HG03280 (cell line): ENCODE results near the gene DNAI4.
"Not testable (repeated sequence)": the region's sequence is repeated elsewhere in the genome, so short reads cannot be mapped to it uniquely, and the experiment has no call there.

Source experiments
- ATAC-seq: cut with Tn5 transposase; IDR thresholded peaks from one replicate; pipeline ENCODE4 v1.9.1; 2021; ENCODE audit warnings: mild to moderate bottlenecking, moderate library complexity; ENCODE audit not compliant: unreplicated experiment

Gene DNAI4

DNA sequence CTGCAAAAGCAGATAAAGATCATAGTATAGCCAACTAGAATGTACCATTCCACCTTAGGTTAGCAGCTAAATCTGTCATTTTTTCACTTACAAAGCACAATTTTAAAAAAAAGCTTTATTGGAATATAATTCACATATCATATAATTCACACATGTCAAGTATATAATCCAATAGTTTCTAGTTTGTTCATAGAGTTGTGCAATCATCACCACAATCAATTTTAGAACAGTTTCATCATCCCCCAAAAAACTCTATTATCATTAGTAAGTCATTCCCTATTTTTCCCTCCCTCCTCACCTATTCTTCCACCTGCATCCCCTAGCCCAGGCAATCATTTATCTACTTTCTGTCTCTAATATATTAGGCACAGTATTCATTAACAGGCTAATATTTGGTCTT, 91.5 kb downstream of the DNAI4 start:
- no peak for ATAC-seq

GRCh38 chr1:66831529-66832239, 93.0 kb downstream of the DNAI4 start:
- ATAC-seq: no peak

- no peak for ATAC-seq
These were observed 99.9 kb downstream of the DNAI4 start for GRCh38 chr1:66824771-66825170.

DNA sequence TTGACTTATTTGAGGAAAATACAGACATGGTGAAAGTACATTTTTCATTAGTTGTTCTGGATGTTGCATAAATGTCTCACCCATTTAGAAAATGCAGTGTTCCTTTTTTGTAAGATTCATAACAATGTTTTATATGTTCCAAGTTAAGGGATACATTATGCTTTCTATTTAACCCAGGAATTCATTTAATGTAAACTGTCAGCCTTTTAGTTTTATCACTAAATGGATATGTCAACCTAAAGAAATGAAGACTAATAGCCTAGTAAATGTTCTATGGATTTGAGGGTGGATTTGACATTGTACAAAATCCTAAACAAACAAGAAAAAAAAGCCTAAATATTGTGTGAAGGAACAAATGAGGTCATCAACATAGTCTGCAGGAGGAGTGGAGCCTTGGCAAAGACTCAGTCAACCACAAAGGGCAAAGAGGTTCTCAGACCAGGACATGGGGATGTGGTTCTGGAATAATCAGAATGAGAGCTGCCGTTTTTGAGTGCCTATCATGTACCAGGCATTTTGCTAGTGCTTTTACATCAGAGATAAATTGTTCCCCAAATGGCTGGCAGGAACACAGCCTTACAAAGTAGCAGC, 114.8 kb downstream of the DNAI4 start:
- ATAC-seq: no peak

DNA sequence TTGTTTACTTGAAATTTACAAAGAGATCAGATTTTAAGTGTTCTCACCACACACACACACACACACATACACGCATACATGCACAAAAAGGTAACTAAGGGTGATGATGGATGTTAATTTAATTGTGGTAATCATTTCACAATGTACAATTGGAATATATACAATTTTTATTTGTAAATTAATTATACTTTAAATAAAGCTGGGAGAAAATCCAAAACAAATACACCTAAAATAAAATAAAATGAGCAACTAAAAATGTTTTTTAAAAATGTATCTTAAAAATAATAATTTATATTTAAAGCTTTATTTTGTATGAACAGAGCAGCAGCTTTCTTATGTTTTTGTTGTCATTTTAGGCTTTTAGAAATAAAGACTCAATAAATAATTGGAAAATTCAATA, 115.4 kb downstream of the DNAI4 start:
- no peak for ATAC-seq

DNA sequence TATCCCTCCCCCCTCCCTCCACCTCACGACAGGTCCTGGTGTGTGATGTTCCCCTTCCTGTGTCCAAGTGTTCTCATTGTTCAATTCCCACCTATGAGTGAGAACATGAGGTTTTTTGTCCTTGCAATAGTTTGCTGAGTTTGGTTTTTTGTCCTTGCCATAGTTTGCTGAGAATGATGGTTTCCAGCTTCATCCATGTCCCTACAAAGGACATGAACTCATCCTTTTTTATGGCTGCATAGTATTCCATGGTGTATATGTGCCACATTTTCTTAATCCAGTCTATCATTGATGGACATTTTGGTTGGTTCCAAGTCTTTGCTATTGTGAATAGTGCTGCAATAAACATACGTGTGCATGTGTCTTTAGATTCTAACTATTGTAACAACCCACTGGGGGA, 128.8 kb downstream of the DNAI4 start:
- not testable (repeated sequence) for ATAC-seq

- ATAC-seq: no peak
These were observed 132.7 kb downstream of the DNAI4 start for GRCh38 chr1:66791621-66792610.

- ATAC-seq: no peak
These were observed 136.3 kb downstream of the DNAI4 start for GRCh38 chr1:66788231-66788939.

DNA sequence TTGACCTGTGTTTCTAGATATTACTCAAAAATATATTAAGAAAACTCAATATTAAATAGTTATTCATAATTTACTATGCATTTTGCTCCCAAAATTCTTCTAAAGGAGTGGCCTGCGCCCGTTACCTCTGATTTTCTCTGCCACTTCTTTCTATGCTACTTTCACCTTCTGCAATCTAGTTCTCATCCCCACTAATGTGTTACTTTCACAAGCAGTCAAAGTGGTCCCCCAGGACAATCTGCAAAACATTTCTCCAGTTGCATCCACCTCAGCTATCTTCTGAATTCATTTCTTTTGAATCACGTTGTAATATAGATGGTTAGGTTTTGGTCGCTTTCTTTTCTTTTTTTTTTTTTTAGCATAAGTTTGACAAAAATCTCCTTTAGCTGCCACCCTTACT, 137.0 kb downstream of the DNAI4 start:
- no peak for ATAC-seq

GRCh38 chr1:66785800-66786199, 138.9 kb downstream of the DNAI4 start:
- ATAC-seq: not testable (repeated sequence)

DNA sequence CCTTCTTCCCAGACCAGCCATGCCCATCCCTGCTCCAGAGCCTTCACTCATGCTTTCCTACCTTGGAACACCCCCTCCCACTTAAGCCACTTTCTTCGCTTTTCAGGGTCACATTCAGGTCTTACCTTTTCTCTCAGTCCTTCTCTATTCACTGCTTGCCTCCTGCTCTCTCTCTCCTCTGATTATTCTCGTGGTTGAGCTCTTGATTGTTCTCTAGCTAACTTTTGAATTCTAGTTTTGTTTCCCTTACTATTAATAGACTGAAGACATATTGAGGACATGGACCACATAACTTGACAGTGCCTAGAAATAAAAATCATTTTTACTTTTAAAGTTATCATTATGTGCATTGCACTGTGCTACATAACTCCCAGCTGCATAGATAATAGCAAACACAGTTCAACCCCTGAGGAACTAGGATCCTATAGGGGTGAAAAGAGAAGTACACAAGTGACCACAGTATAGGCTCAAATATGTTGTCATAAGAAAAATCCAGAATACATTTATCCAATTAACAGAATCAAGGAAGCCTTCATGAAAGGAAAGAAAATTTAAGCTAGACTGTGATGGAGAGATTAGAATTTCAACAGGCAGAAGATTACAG, 145.1 kb downstream of the DNAI4 start:
- no peak for ATAC-seq

DNA sequence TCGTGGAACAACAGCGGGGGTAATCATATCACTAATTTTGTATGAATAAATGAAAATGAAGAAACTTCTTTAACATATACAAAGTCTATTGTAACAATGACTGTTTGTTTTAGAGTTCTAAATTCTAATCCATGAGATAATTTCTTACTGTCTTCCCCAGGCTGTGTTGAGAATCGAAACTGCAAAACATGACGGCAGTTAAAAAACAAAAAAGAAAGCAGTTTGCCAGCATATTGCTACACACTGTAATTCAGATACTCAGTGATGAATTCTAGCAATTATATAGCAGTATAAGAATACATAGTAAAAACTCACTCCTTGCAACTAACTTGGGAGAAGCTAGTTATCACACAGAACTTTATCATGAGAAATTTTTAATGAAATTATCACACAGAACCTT, 145.7 kb downstream of the DNAI4 start:
- no peak for ATAC-seq

DNA sequence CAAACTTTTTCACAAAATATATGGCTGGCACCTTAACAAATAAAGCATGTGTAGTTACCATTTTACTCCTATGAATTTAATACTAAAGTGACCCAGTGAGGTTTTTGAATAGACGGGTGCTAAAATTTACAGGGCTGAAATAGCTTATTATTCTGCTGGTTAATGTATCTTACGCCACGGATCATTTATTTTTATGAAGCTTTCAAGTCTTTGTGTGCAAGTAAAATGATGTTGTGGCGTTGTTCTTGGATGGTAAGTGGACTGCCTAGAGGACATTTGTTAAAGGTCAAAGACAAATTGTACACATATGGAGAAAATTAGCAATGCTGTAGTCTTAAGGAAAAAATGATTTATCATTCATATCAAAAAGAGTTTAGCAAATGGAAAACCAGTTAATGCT, 146.4 kb downstream of the DNAI4 start:
- ATAC-seq: no peak

- ATAC-seq: no peak
These were observed 146.8 kb downstream of the DNAI4 start for GRCh38 chr1:66777831-66778230.

DNA sequence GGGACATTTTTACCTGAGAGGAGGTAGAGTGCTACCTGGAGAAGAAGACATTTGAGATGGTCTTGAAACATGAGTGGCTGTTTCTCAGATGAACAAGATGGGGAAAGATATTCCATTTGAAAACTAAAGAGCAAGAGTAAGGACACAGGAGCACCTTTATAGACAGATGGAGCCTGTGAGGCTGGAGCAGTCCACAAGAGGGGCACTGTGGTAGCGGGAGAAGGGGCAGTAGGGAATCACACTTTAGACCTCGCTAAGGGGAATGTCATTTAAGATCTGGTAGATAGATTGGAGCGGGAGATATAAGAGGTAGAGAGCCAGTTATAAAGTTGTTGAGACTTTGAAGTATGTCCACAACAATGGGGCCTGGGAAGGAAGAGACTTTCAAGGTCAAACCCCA, 149.0 kb downstream of the DNAI4 start:
- ATAC-seq: no peak

GRCh38 chr1:66774438-66774837, 150.2 kb downstream of the DNAI4 start:
- ATAC-seq: no peak

DNA sequence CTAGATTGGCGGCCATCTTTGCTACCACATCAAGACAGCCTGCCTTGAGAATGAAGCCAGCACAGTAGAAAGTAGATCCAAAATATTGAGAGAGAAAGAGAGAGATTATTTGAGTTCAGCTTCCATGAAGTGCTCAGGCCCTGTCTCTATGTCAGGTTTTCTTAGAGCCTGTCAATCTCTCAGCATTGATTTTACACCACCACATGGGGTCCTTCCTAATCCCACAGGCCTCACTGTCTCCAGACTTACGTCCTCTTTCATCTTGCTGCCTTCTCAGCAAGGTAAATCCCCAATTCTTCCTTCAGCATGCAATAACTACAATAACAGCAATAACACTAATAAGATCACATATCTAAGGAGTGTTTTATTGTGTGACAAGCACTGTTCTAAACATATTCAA, 151.4 kb downstream of the DNAI4 start:
- no peak for ATAC-seq

- ATAC-seq: no peak
These were observed 154.0 kb downstream of the DNAI4 start for GRCh38 chr1:66770694-66771093.

DNA sequence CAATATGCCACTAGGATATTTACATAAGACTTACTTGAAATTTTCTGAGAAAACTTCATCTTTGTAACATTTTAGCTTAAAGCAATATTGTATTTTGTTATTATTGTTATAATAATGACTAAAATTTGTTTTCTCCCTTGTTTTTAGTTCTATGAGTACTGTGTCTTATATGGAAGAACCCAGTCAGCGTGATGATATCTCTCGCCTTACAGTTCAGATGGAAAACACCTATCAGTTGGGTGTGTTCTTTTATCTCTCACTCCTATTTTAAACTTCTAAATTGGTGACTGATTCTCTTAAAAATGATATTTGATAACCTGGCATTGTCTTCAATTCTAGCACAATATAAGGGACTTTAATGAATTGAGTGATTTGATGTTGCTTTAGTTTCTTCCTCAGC, 154.4 kb downstream of the DNAI4 start:
- ATAC-seq: no peak

DNA sequence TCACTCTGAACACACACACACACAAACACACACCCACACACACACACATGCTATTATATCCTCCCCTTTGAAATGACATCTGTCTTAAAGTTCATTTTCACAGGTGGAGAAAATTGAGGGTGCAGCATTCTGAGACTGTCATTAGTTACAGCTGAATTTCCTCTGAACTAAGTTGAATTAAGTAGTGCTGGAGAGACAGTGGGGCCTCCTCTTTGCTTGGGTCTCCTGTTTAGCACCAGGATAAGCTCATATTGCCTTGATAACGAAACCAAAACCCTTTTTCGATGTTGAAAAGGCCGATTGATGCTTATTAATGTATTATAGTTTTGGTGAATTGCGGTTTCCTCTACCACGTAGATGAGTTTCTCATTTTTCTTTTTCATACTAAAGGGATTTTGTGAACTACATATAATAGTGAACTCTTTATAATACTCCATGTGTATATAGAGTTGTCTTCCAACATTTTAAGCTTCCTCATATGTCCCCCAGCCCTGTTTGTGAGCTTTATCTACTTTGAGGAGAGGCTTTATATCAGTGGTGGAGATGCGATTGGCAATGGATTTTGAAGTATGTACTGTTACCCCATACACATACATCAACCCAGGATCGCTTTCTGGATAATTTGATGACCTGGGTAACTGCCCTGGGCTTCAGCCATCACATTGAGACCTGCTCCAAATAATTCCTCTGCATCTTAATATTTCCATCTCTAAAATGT, 155.0 kb downstream of the DNAI4 start:
- no peak for ATAC-seq
